Glomerular visceral epithelial cell (primary cell): ENCODE results near the gene SPATA9.

Source experiments
- DNase-seq: peaks from one replicate; pipeline ENCODE4 v3.0.0-alpha.2; 2016; ENCODE audit errors: extremely low spot score

SPATA9 gene, protein sequence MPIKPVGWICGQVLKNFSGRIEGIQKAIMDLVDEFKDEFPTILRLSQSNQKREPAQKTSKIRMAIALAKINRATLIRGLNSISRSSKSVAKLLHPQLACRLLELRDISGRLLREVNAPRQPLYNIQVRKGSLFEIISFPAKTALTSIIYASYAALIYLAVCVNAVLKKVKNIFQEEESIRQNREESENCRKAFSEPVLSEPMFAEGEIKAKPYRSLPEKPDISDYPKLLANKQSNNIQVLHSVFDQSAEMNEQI

GRCh38 chr5:95682891-95683290, at the start of gene SPATA9:
SPATA9 (minus strand) TSS chr5:95682991; CDS start chr5:95682854, 137 bp downstream.
- no peak for DNase-seq

- DNase-seq, result peak; percentile 54
Measured at GRCh38 chr5:95731571-95732554, 49.1 kb upstream of the SPATA9 start.

DNA sequence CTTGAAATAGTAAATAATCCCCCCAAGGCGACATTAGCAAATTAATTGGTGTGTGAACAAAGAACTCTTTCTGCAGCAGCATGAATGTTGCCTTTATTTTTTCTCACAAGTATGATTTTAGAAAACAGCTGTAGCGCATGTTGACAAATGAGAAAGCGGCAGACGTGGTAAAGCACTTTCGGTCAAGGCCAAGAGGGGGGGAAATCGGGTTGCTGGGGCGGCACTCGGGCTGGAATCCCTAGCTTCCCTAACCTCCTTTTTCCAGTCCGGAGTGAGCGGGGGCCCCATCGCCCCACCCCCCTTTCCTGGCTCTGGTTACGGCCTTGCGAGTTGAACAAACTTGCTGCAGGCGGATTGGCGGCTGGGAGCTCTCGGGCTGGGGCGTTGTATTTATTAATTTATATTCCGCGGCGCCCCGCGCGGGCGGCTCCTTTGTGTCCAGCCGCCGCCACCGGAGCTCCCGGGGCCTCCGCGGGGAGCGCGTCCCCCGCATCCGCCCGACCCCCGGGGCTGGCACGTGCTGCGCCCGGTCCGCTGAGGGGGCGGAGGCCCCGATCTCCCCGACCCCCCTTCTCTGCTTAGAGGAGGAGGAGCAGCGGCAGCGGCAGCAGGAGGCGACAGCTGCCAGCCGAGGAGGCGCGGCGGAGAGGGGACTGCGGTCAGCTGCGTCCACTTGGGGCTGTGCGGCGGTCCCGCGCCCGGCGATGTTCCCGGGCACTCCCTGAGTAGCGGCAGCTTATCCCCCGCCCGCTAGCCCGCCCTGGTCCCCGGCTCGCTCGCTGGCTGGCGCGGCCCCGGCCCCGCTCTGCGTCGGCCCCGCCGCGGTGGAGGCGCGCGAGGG, 48.2 kb upstream of the SPATA9 start, which contains the start of gene RHOBTB3:
Gene RHOBTB3, plus strand, starts transcription at position 607 of the 841 bp plus-strand sequence. CDS start 347 bp downstream, outside the sequence.
- DNase-seq, result peak; percentile 94

GRCh38 chr5:95730011-95730700, 47.4 kb upstream of the SPATA9 start:
- DNase-seq, result no peak

DNA sequence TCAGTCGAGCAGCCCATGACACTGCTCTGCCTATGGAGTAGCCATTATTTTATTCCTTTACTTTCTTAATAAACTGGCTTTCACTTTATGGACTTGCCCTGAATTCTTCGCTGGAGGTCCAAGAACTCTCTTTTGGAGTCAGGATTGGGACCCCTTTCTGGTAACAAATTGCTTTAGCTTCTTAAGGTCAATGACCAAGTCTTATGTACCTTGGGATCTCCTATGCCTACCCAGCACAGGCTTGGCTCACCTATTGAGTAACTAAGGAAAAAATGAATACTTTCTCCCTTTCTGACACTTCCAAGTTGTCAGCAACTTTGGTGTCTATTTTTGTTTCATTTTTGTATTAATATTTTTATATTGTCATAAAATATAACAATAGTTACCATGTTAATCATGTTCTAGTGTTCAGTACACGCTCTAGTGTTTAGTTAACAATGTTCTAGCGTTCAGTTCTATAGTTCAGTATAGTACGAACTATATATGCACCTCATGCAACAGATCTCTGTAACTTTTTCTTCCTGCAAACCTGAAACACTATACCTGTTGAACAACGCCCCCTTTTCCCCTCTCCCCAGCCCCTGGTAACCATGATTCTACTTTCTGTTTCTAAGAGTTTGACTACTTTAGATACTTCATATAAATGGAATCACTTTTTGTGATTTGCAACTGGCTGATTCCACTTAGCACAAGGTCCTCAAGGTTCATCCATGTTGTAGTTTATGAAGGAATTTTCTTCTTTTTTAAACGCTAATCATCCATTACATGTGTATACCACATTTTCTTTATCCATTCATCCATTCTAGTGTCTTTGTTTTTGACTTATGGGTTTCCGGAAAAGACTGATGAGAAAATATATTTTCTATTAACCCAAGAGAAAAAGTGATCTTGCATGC, 46.6 kb upstream of the SPATA9 start:
- DNase-seq, result no peak

- no peak for DNase-seq
Measured at GRCh38 chr5:95728494-95729114, 45.8 kb upstream of the SPATA9 start.

GRCh38 chr5:95727764-95728191, 45.0 kb upstream of the SPATA9 start:
- DNase-seq, result no peak

DNA sequence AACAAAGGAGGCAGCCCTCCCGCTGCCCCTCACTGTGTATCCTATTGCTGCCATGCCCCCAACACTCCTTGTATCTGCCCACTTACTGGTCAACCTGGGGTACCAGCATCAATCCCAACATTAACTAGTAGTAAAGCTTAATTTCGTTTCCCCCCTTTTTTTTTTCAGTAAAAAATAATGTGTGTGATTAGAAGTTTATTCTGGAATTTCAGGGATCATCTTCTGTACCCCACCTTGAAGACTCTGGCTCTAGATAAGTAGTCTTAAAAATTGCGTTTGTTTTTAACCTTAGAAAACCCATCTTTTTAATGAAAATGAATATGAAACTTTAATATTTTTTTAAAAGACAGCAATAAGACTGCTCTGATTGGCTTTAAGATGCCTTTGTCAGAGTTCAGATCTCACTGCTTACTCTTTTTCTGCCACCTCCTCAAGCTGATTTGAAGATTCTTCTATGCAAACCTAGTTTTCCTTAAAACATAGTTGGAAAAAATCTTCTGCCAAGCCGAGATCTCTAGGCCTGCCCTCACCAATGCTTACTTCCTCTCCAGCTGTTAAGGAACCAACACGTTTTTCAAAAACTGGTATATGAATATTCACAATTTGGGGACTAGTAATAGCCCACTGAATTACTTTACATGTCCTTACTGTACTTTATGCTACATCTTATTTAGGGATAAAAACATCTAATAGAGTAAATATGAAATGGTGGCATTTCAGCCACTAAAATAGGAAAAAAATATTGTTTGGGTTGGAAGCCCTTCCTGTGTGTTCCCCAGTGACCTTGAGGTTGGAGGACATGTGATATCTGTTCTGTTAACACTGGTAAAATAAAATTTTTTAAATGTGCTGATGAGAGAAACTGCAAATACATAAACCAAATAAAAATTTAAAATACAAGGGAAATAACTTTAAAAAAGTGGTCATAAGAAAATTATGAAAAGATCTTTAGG, 44.3 kb upstream of the SPATA9 start:
- no peak for DNase-seq

GRCh38 chr5:95725937-95726810, 43.4 kb upstream of the SPATA9 start:
- DNase-seq, result no peak

- no peak for DNase-seq
Measured at GRCh38 chr5:95725071-95725820, 42.5 kb upstream of the SPATA9 start.

DNA sequence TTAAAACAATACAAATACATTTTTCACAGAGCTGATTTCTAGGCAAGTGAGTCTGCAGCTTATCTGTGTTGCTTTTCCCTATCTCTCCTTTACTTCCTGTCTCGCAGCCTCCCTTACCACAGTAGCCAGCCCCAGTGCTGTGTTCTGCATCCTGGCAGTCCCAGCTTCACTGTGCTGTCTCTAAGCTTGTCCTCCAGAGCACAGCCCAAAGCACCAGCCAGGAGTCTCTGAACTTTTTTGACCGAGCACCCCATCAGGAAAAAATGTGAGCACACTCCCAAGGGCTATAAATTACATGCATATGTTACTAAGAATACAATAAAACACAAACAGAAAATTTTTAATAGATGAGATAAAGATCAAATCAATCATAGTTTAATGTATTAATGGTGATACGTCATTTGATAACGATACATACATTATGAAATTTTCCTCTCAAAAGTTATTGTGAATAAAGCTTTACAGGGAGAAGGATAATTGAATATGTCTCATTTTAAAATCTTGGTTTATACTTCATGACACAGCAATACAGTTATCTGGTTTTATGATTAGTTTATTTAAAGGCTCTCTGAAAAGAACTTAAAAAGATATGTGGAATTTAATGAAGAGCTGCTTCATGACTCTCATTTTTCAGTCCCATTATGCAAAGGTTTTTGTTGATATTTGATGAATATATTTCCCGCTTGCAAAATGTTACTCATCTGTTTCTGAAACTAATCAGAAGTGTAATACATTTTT, 41.0 kb upstream of the SPATA9 start:
- no peak for DNase-seq

DNA sequence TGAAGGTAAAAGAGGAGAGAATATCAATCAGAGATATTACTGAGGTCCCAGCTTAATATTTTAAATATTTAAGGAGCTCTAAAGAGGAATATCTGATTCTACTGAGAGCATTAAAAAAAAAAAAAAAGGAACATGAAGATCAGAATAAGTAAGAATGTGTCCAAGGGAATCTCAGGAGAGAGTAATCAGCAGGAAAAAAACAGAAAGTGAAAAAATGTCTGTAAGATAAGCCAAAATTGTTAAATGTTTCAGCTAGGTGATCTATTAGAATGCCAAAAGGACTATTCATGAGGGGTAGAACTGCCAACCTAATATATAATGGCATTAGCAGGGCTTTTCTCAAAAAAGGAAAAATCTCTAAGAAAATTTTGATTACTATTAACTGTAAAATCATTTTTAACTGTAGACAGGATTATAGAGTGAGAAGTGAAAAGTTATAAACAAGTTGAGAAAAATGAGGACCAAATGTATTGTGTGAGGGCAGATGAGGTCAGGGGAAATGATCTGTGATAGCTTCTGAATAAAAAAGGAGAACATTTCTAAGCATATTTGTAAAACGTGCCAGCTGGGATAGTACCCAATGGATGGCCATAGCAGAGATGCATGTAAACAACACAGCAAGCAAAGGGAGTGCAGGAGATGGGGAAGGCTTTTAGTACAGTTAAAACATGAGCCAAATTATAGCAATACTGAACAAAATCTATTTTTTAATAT, 38.9 kb upstream of the SPATA9 start:
- no peak for DNase-seq

DNA sequence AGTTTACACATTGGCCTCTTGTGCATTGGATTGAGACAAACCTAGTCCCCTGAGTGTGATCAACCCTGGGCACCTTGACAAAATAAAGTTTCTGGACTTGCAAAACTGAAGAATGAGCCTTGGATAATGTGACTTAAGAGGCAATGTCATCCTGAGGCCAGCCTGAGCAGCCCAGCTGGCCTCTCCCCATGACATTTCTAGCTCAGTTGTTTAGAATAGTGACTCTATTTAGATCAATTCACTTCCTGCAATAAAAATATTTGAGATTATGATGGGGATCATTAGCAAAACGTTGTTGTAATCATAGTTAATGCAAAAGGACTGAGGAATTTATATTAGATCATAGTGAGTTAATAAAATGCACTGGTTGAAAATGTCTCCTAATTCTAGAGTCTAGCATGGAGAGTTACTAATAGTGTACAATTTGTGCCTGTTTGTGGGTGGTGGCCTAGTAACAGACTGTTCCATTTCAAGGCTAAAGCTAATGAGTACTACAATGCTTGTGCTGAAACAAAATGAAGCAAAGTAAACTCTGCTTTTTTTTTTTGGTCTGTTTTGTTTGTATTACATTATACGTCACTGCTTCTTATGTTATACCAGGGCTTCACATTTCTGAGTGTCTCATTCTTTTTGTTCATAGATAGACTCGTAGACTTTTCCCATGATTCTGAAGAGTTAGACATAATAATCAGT, 37.4 kb upstream of the SPATA9 start:
- no peak for DNase-seq

DNA sequence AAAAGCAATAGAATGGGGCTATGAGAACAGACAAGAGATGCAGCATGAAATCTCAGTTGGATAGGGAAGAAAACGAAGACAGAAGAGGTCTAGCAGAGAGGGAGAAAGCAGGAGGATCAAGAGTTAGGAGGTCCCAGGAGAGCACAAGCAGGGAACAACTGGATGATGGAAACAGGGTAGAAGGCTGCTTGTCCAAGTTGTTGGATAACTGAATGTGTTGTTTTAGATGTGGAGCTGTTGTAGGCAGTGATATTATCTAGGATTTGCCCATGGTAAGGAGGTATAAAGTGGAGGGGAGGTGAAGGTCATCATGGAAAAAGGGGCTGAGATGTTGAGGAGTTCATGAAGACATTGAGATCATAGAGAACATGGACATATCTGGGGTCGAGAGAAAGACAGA, 35.9 kb upstream of the SPATA9 start:
- DNase-seq, result no peak

DNA sequence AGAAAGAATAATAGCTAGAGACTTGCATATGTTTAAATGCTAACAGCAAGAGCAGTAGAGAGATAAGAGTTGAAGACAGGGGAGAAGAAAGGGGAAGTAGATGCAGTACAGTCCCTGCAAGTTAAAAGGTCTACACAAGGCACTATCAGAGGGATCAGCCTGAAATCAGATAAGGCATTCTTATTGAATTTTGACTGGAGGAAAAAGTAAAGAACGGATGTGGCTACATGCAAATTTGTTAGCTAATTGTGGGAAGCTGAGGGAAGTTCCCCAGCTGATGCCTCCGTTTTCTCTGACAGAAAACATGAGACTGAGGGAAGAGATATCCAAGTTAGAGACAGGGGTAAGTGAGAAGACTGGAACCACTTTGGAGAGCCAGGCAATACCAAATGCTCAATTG, 35.4 kb upstream of the SPATA9 start:
- peak; percentile 42 for DNase-seq
